Measurements from ENCODE around the gene ASB13.

DNA sequence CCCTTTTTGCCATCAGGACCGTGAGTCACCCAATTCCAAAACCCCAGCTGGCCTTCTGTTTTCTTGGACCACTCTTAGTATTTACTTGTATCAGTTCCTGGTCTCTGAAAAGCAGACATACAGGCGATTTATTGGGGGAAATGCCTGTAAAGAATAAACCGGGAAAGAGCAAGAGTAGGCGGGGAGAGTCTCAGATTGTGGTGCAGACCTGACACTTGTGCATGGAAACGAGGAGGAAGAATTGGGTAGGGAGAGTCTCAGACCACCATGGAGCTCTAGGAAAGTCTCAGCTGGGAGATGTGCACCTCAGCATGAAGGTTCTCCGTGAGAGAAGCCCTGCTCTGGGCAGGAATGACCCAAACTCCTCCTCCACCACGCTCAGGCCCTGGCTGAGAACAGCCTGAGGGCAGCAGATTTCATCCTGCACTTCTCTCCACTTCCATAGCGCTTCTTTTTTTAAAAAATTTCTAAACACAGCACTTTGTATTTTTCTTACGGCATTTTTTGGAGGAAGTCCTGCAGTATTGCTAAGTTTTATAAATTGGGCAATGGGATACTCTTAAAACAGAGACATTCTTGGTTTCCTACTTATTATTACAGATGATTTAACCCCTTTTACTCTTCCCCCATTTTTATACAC is 12.1 kb upstream of the ASB13 start:
- TF ChIP-seq TAF1 (IDR thresholded peaks at IDR 0.05; ENCODE audit: borderline replicate concordance, low read depth, low read length) = no peak
- no peak for TF ChIP-seq CHD1 (IDR thresholded peaks at IDR 0.05; ENCODE audit: low read depth, low read length)
